Muscle of leg (tissue), 11 donors: Measurements from ENCODE around the gene ARHGAP6. TPM values are rescaled to one million over a fixed set of nuclear protein-coding genes. Genes with fewer than 3 reads are reported as not detected.
"Not testable (repeated sequence)": the region's sequence is repeated elsewhere in the genome, so short reads cannot be mapped to it uniquely, and the experiment has no call there.

Experiments
- DNase-seq: peaks from one replicate; pipeline ENCODE4 v3.0.0; 2013
- H3K27ac ChIP-seq: one replicate; pipeline ENCODE4 v1.5.1; 2013; ENCODE audit warnings: mild to moderate bottlenecking, low read length, control low read depth
- H3K27me3 ChIP-seq: one replicate; pipeline ENCODE4 v1.6.1; 2013; ENCODE audit warnings: low read length; ENCODE audit not compliant: control insufficient read depth, insufficient read depth
- H3K36me3 ChIP-seq: one replicate; pipeline ENCODE4 v1.6.1; 2013; ENCODE audit warnings: low read length; ENCODE audit not compliant: control insufficient read depth, insufficient read depth
- H3K4me1 ChIP-seq: one replicate; pipeline ENCODE4 v1.6.1; 2013; ENCODE audit warnings: low read length; ENCODE audit not compliant: control insufficient read depth, insufficient read depth
- H3K4me3 ChIP-seq: one replicate; pipeline ENCODE4 v1.5.1; 2013; ENCODE audit warnings: low read length, control low read depth
- H3K9me3 ChIP-seq: replicated peaks from 2 replicates; pipeline ENCODE4 v1.6.1; 2013; ENCODE audit warnings: low read depth, low read length; ENCODE audit not compliant: control insufficient read depth
- WGBS: methylation state at CpG from one replicate; pipeline ENCODE4 v1.1.5; 2013; ENCODE audit warnings: missing lambda C conversion rate; ENCODE audit not compliant: insufficient coverage; 5-methylcytosine and 5-hydroxymethylcytosine counted together
- polyA plus RNA-seq, 8 donors: library from polyadenylated mRNA; unstranded; fragments of 120-200 nt; gene quantifications; one replicate each; pipeline versions ENCODE4 v1.2.1 to v1.2.3, GENCODE V29; 2013; ENCODE audit warnings: inconsistent platforms in 1 of 8, low replicate concordance in 1 of 8; ENCODE audit not compliant: insufficient read length in 8 of 8, insufficient read depth in 1 of 8
- total RNA-seq: library from RNA; stranded (reverse); fragments of 120-200 nt; gene quantifications from one replicate; pipeline ENCODE4 v1.2.4, GENCODE V29; 2013

The ARHGAP6 gene
- total and polyA plus RNA-seq, 9 donors, result 7.4 to 10.9 (median 9.3) TPM

DNA sequence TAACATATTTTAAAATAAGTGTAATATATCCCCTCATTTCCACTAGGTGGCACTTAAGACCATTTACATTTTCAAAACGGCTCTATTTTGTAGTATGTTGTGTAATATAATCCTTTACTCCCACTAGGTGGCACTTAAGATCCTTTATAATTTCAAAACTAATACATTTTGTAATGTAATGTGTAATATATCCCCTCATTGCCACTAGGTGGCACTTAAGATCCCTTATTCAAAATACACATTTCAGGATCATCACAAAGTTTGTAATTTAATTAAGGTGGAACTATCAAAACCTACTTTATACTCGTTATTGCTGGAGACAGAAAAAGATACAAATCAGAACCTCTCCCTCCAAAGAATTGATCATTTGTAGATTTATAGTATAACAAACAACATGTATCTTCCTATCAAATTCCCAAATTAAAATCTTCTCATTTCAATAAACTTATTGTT lies 132.5 kb downstream of the ARHGAP6 start:
- Histone ChIP-seq H3K27ac (no peak overlapping the region), H3K27me3 (peaks cover 4% of the 10 kb centered on the region), H3K4me1 (no peaks in the 10 kb centered on the region), H3K36me3 (no peaks in the 10 kb centered on the region), H3K9me3 (no peaks in the 10 kb centered on the region), H3K4me3 (no peak overlapping the region)
- DNase-seq, result peak; percentile 89
- no CpG with 5 or more reads among the region's 2 CpGs for WGBS

DNA sequence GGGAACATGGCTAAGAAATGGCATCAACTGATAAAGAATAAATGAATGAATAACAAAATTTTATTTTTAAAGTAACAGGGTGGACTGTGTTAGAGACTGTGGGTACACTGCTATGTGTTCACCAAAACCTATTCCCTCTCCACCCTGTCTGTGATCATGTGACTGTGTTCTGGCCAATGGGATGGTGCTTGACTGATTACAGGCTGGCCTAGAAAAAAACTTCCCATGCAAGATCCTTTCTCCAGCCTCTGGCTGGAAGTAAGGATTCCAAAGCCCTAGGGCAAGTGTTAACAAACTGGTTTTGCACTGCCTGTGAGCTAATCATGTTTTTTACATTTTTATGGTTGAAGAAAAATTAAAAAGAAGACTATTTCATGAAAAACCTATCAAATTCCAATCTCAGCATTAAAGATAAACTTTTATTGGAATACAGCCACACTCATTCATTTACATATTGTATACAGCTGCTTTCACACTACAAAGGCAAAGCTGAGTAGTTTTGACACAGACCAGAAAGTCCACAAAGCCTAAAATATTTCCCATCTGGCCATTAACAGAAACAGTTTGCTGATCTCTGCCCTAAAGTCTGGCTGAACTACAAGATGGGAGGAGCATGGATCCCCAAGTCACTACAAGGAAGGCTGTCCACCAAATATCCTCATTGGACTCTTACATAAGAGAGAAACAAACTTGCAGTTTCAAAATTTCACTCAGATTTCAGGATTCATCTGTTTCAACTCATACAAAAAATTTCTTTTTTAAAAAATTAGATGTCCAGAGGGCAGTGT lies 133.2 kb downstream of the ARHGAP6 start:
- Histone ChIP-seq H3K27me3 (peaks cover 4% of the 10 kb centered on the region), H3K27ac (no peak overlapping the region), H3K4me1 (no peaks in the 10 kb centered on the region), H3K4me3 (no peak overlapping the region), H3K9me3 (no peaks in the 10 kb centered on the region), H3K36me3 (no peaks in the 10 kb centered on the region)
- peak; percentile 56 for DNase-seq

DNA sequence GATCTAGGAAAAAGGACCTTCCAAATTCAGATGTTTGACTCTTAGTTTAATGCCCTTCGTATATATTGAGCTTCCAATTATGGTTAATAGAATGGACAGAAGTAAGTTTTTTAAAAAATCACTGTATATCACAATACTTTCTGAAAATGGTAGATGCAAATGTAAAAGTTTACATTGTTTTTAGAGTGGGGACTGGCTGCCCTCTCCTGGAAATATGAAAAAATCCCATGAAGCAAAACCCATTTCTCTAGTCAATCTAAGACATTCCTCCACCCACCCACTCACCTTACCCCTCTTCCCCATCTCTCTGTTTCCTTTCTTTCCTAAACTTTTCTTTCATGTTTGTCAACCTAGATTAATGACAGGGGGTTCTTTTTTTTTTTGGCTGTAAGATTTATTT lies 134.5 kb downstream of the ARHGAP6 start:
- Histone ChIP-seq H3K27me3 (peaks cover 5% of the 10 kb centered on the region), H3K4me1 (no peaks in the 10 kb centered on the region), H3K9me3 (no peaks in the 10 kb centered on the region), H3K36me3 (no peaks in the 10 kb centered on the region), H3K27ac (no peak overlapping the region), H3K4me3 (no peak overlapping the region)
- peak; percentile 41 for DNase-seq
- WGBS, result no CpG with 5 or more reads among the region's 1 CpG

DNA sequence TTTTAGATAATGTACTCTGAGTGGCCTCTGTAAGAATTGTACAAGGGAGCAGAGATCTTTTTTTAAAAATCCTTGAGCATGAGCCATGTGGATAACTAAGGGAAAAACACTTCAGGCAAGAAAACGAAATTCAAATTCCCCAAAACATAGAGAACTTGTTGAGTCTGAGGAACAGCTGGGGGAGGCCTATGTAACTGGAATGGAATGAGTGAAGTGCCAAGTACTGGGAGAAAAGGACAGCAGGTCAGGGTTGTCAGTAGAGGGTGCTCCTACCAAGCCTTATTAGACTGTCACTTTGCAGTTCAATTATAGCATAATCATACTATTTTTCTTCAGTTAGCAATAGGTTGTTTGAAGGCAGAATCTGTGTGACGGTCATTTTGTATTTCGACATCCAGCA lies 135.1 kb downstream of the ARHGAP6 start:
- no CpG with 5 or more reads among the region's 3 CpGs for WGBS
- no peak overlapping the region for H3K4me3 ChIP-seq
- H3K4me1 ChIP-seq, result no peaks in the 10 kb centered on the region
- H3K27me3 ChIP-seq, result peaks cover 4% of the 10 kb centered on the region
- DNase-seq, result peak; percentile 24
- H3K27ac ChIP-seq, result no peak overlapping the region
- H3K9me3 ChIP-seq, result no peaks in the 10 kb centered on the region
- H3K36me3 ChIP-seq, result no peaks in the 10 kb centered on the region

DNA sequence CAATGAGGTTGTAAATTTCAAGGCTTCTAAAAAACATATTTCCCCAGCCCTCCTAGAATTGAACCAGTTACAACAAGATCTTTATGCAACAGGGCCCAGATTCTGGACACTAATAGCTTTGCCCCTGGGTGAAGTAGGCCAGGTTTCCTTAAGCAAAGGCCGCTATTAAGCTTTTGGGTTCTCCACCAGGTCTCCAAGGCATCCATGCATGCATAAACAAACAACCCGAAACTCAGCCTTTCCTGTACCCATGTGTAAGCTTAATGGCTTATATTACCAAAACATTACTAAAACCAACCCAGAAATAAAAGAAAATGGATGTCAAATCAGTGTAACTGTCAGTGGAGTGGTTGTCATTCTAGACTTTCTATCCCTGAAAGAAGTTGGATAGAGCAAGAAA lies 137.1 kb downstream of the ARHGAP6 start:
- H3K9me3 ChIP-seq, result no peaks in the 10 kb centered on the region
- H3K27me3 ChIP-seq, result peaks cover 4% of the 10 kb centered on the region
- no peak for DNase-seq
- H3K4me1 ChIP-seq, result no peaks in the 10 kb centered on the region
- WGBS, result 50% methylated on average over 1 of the region's 2 CpGs
- no peaks in the 10 kb centered on the region for H3K36me3 ChIP-seq
- H3K27ac ChIP-seq, result no peak overlapping the region
- H3K4me3 ChIP-seq, result no peak overlapping the region

DNA sequence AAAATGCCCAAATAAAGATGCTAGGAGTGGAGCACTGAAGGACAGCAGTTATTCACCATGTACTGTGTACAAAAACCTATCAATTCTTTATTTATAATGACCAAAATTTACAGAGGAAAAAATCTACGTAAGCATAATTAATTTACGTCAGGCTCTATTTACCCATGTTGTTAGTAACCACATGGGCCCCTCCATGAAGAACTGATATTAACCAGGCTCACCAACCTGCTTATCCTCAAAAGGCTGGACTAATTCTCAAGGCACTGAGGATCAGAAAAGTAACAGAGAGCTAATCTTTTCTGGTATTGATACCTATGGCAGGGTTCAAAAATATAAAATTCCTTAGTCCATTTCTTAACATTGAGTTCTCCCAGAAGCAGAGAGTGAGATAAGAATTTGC lies 140.0 kb downstream of the ARHGAP6 start:
- Histone ChIP-seq H3K27ac (no peak overlapping the region), H3K4me1 (no peaks in the 10 kb centered on the region), H3K4me3 (no peak overlapping the region), H3K27me3 (peaks cover 4% of the 10 kb centered on the region), H3K9me3 (no peaks in the 10 kb centered on the region), H3K36me3 (no peaks in the 10 kb centered on the region)
- DNase-seq, result no peak
- no CpG with 5 or more reads among the region's 2 CpGs for WGBS

DNA sequence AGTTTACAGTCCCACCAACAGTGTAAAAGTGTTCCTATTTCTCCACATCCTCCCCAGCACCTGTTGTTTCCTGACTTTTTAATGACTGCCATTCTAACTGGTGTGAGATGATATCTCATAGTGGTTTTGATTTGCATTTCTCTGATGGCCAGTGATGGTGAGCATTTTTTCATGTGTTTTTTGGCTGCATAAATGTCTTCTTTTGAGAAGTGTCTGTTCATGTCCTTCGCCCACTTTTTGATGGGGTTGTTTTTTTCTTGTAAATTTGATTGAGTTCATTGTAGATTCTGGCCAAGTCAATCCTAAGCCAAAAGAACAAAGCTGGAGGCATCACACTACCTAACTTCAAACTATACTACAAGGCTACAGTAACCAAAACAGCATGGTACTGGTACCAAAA lies 146.5 kb downstream of the ARHGAP6 start:
- not testable (repeated sequence) for H3K4me1 ChIP-seq, H3K4me3 ChIP-seq, H3K9me3 ChIP-seq, H3K27me3 ChIP-seq, DNase-seq, H3K27ac ChIP-seq, H3K36me3 ChIP-seq
- WGBS, result no CpG with 5 or more reads among the region's 1 CpG

DNA sequence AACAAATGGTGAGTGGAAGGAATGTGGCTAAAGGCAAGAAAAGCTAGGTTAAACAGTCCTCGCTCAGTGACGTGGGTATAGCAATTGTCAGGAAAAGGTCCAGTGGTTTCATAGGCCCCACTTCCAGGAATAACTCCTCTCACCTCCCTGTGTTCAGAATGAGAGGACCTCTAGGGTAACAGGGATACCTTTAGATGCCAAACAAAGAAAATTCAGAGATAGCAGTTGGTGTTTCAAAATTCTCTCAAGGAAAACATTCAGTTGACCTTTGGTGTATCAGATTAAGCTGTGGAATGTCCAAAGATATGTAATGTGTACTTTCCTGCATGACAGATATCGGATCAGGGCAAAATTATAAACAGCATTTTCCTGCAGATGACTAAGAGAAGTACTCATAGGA lies 155.9 kb downstream of the ARHGAP6 start:
- Histone ChIP-seq H3K36me3 (no peaks in the 10 kb centered on the region), H3K9me3 (no peaks in the 10 kb centered on the region), H3K4me3 (no peak overlapping the region), H3K4me1 (no peaks in the 10 kb centered on the region), H3K27ac (no peak overlapping the region), H3K27me3 (peaks cover 4% of the 10 kb centered on the region)
- WGBS, result no CpG with 5 or more reads among the region's 3 CpGs
- no peak for DNase-seq

DNA sequence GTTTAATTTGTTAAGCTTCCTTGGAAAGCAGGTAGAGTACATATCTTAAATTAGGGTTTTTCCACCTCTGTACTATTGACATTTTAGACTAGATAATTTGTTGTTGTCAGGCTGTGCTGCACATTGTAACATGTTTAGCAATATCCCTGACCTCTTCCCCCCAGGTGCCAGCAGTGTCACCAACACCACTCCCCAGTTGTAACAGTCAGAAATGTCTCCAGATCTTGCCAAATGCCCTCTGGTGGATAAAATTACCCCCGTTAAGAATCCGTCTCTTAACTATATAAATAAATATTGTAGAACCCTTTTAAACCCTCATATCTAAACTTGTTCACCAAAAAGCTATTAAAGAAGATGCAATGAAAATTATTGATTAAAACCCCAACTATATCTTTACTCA lies 161.5 kb downstream of the ARHGAP6 start:
- H3K27ac ChIP-seq, result no peak overlapping the region
- DNase-seq, result no peak
- WGBS, result no CpG with 5 or more reads among the region's 2 CpGs

DNA sequence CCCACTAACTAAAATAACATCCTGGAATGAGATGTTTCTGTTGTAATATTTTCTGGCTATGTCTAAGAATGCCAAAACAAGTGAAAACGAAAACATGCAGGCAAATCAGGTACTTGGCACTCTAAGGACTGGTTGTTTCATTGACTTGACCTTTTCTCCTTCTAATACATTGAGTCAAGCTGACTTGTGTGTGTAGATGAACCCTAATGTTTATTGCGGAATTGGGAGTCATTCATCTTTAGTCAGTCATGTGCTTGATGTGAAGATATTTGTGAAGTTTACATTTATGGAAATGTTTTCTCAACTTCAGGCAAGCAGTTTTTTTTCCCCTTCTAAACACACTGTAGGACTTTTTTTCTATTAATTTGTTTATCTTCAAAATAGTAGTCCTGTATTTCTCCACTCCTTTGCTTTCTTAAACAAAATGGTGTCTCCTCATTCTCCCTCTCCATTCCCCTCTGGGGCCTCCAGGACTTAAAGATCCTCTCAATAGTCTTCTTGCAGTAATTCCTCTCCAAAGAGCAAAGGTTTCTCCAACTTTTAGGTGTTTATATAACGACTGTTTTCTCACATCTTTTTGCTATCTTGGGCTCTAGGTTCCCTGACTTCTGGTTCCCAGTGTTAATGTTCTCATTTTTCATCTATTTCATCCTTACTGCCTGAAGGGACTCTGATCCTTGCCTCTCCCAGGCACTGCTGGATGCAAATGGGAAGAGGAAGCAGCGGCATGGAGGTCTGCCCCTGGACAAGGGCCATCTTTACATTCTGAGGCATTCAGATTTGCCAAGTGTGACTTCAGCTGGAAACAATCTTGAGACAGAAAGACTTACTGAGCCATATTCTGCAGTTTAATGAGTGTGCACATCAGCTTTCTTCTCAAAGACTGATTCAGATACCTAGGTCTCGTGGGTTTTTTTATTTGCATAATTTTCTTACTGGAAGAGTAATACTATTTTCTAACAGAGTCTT lies 166.4 kb downstream of the ARHGAP6 start:
- 18% methylated on average over 2 of the region's 5 CpGs for WGBS
- Histone ChIP-seq H3K27ac (peak overlapping the region; percentile 60), H3K27me3 (peaks cover 2% of the 10 kb centered on the region), H3K4me3 (no peak overlapping the region), H3K4me1 (peaks cover 5% of the 10 kb centered on the region), H3K36me3 (no peaks in the 10 kb centered on the region), H3K9me3 (no peaks in the 10 kb centered on the region)
- DNase-seq, result peak; percentile 93

More for the DNA sequence above, 161.5 kb downstream of the ARHGAP6 start:
- no peaks in the 10 kb centered on the region for H3K36me3 ChIP-seq
- peaks cover 5% of the 10 kb centered on the region for H3K4me1 ChIP-seq
- no peaks in the 10 kb centered on the region for H3K9me3 ChIP-seq
- peaks cover 2% of the 10 kb centered on the region for H3K27me3 ChIP-seq
- no peak overlapping the region for H3K4me3 ChIP-seq
